MCF 10A (cell line): ENCODE results near the gene ISG20L2. TPM values are rescaled to one million over a fixed set of nuclear protein-coding genes. Genes with fewer than 3 reads are reported as not detected.
A peak's percentile ranks its signal among the peaks of the same experiment; 100 is the strongest.

Experiments used
- BruUV-seq: library from RNA; stranded (reverse); fragments of 400-500 nt; replicated peaks from 2 replicates; lab custom pipeline; 2021; lab: Mats Ljungman, UMichigan
- CTCF ChIA-PET: fragments of 300-600 bp; sonication (Branson Sonifier 250); formaldehyde crosslinking; extraction: SDS; loops from one replicate; lab custom pipeline; 2021; ENCODE audit warnings: antibody characterized with exemption, inconsistent platforms; lab: Yijun Ruan, JAX
- POLR2A ChIA-PET: fragments of 300-600, 350-650 bp; sonication (Branson Sonifier 250); formaldehyde crosslinking; extraction: SDS; loops from one replicate; lab custom pipeline; 2020; ENCODE audit warnings: antibody characterized with exemption, inconsistent platforms; lab: Yijun Ruan, JAX
- DNase-seq: peaks from one replicate; pipeline ENCODE4 v3.0.0-alpha.2; 2018; ENCODE audit not compliant: unreplicated experiment
- H3K27ac Mint-ChIP-seq: one replicate; pipeline ENCODE4 v1.8.0; 2022; ENCODE audit warnings: mild to moderate bottlenecking, low read depth, mixed read lengths; ENCODE audit not compliant: unreplicated experiment
- H3K27me3 Mint-ChIP-seq: one replicate; pipeline ENCODE4 v1.8.0; 2022; ENCODE audit warnings: mixed read lengths; ENCODE audit not compliant: insufficient read depth, unreplicated experiment
- H3K36me3 Mint-ChIP-seq: one replicate; pipeline ENCODE4 v1.8.0; 2022; ENCODE audit warnings: mild to moderate bottlenecking, moderate library complexity, mixed read lengths; ENCODE audit not compliant: insufficient read depth, unreplicated experiment
- H3K4me1 Mint-ChIP-seq: one replicate; pipeline ENCODE4 v1.8.0; 2022; ENCODE audit warnings: mixed read lengths; ENCODE audit not compliant: insufficient read depth, unreplicated experiment
- H3K4me3 Mint-ChIP-seq: one replicate; pipeline ENCODE4 v1.8.0; 2022; ENCODE audit warnings: mild to moderate bottlenecking, moderate library complexity, mixed read lengths; ENCODE audit not compliant: unreplicated experiment
- H3K9me3 Mint-ChIP-seq: one replicate; pipeline ENCODE4 v1.8.0; 2022; ENCODE audit warnings: mixed read lengths; ENCODE audit not compliant: unreplicated experiment
- intact Hi-C: fragments of 100-400 bp; cut with micrococcal nuclease; formaldehyde crosslinking; loops from 2 replicates; pipeline ENCODE4 v1.14.1; 2022
- total RNA-seq: library from RNA; stranded (reverse); gene quantifications from 2 replicates; pipeline ENCODE4 v1.2.3, GENCODE V29; 2022
- TF ChIP-seq, protein P1 (sequence below): fragments of 200-600 bp; IDR thresholded peaks from one replicate; pipeline ENCODE4 v1.8.0; 2022; ENCODE audit warnings: antibody characterized with exemption, mild to moderate bottlenecking; ENCODE audit not compliant: unreplicated experiment

ISG20L2 gene
- total RNA-seq, 1 experiment from 2014 or later: 57.5 TPM

DNA sequence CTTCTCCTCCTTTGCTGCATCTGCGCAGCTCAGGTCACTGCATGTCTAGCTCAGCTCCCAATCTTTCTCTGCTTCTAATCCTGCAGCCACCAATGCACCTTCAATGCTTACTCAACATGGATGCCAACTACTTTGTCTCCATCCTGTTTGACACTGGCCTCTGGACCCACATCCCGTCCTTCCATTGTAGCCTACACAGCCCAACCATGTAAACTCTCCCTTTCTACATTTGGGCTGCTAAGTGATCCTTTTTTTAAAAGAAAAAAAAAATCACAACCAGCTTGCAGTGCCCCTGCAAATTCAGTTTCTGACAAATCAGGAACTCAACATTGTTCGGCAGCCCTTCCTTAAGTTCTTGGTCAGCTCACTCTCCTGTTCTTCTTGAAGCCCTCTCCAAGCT is 13.7 kb downstream of the ISG20L2 start:
- TF ChIP-seq, protein P1, sequence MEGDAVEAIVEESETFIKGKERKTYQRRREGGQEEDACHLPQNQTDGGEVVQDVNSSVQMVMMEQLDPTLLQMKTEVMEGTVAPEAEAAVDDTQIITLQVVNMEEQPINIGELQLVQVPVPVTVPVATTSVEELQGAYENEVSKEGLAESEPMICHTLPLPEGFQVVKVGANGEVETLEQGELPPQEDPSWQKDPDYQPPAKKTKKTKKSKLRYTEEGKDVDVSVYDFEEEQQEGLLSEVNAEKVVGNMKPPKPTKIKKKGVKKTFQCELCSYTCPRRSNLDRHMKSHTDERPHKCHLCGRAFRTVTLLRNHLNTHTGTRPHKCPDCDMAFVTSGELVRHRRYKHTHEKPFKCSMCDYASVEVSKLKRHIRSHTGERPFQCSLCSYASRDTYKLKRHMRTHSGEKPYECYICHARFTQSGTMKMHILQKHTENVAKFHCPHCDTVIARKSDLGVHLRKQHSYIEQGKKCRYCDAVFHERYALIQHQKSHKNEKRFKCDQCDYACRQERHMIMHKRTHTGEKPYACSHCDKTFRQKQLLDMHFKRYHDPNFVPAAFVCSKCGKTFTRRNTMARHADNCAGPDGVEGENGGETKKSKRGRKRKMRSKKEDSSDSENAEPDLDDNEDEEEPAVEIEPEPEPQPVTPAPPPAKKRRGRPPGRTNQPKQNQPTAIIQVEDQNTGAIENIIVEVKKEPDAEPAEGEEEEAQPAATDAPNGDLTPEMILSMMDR: no peak
- POLR2A ChIA-PET: interaction anchor here (0.6 to 1.5 kb wide), 5 partner anchors 11 to 124 kb away, joined by 3 to 9 read pairs (median 4); partner anchors contain the start of genes ISG20L2, METTL25B and NAXE
- intact Hi-C loops: no loop called here
- H3K4me1 Mint-ChIP-seq: peaks cover 19% of the 10 kb centered on the region
- no peak for DNase-seq
- H3K36me3 Mint-ChIP-seq: no peaks in the 10 kb centered on the region
- no TSS peak for BruUV-seq
- CTCF ChIA-PET: interaction anchor here (1.0 to 47.2 kb wide), 4 partner anchors 2 to 145 kb away, joined by 4 to 2415 read pairs (median 1211); partner anchors contain the start of genes CRABP2, ISG20L2, METTL25B and NES
- H3K9me3 Mint-ChIP-seq: no peaks in the 10 kb centered on the region
- no peak overlapping the region for H3K4me3 Mint-ChIP-seq
- no peaks in the 10 kb centered on the region for H3K27me3 Mint-ChIP-seq
- H3K27ac Mint-ChIP-seq: no peak overlapping the region

DNA sequence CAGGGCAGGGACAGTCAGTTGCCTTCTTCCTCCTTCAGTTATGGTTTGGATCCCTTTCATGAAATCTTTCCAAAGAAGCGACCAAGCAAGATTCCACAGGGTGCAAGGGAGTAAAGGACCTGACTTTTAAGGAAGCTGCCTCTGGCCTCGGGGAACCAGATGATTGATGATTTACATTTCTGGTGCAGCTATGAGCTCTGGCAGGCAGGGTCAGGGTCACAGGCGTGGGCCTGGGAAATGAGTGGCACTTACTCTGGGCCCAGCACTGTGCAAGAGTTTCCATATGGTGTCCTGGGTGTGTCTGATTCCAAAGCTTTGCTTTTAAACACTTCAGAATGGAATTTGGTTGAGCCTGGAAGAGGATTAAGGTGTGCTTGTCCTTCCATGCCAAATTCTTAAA is 15.9 kb downstream of the ISG20L2 start:
- BruUV-seq: no TSS peak
- Mint-ChIP-seq H3K4me1 (peaks cover 32% of the 10 kb centered on the region), H3K27me3 (no peaks in the 10 kb centered on the region), H3K36me3 (no peaks in the 10 kb centered on the region), H3K4me3 (no peak overlapping the region), H3K27ac (no peak overlapping the region), H3K9me3 (no peaks in the 10 kb centered on the region)
- POLR2A ChIA-PET: interaction anchor here (0.6 to 9.9 kb wide), 8 partner anchors 11 to 208 kb away, joined by 3 to 71 read pairs (median 8); partner anchors contain the start of genes ISG20L2, METTL25B and MRPL24
- TF ChIP-seq, protein P1: no peak
- intact Hi-C loops: no loop called here
- DNase-seq: peak; percentile 39
- CTCF ChIA-PET: interaction anchor here (0.5 to 47.2 kb wide), 7 partner anchors 0 to 336 kb away, joined by 3 to 2415 read pairs (median 8); partner anchors contain the start of genes CRABP2, ISG20L2, METTL25B and NES

DNA sequence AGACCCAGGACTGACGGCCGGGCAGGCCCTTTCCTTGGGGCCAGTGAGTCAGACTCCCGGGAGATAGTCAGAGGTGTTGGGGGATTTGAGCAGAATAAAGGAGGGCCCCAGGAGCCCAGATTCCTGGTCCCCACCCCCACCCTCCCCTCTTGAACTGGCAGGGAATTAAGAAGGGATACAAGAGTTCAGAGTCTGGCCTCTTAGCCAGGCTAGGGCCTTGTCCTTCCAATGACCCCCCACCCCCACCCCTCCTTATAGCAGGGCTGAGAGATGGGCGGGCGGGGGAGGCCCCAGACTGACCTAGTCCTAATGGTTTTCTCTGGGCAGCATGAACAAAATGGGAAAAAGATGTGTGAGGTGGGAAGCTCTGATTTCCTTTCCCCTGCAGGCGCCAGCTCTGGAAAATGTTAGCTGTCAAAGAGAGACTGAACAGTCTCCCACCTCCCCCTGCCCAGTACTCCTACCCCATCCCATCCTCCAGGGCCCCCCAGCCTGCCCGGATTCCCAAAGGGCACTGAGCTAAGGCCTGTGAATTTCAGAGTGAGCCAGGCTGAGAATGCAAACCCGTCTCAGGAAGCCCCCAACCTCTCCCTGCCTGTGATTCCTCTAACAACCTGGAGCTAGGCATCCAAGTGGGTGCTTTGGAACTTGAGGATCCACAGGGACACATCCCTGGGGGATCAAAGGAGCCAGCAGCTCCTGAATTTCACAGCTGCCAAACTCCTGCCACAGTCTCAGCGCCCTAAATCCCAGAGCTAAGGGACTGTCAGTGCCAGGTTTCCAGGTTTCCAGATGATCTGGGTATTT is 17.4 kb downstream of the ISG20L2 start:
- Mint-ChIP-seq H3K4me3 (no peak overlapping the region), H3K27ac (no peak overlapping the region), H3K36me3 (no peaks in the 10 kb centered on the region), H3K9me3 (no peaks in the 10 kb centered on the region), H3K27me3 (no peaks in the 10 kb centered on the region), H3K4me1 (peaks cover 37% of the 10 kb centered on the region)
- no peak for DNase-seq
- CTCF ChIA-PET: interaction anchor here (0.7 to 47.2 kb wide), 9 partner anchors 2 to 179 kb away, joined by 3 to 2415 read pairs (median 10); partner anchors contain the start of genes CRABP2, ISG20L2, METTL25B and NES
- intact Hi-C loops: no loop called here
- POLR2A ChIA-PET: interaction anchor here (0.6 to 9.9 kb wide), 9 partner anchors 8 to 120 kb away, joined by 3 to 71 read pairs (median 8); partner anchors contain the start of genes ISG20L2, METTL25B, MRPL24 and NAXE
- TF ChIP-seq, protein P1: no peak
- no TSS peak for BruUV-seq
